Left ventricle myocardium inferior (tissue), 1 donor: Measurements from ENCODE around the gene ZNF10. TPM values are rescaled to one million over a fixed set of nuclear protein-coding genes. Genes with fewer than 3 reads are reported as not detected.

Source experiments
- DNase-seq: peaks from one replicate; pipeline ENCODE4 v3.0.0-alpha.2; 2020
- H3K27ac ChIP-seq: fragments of 200-600 bp; replicated peaks from 2 replicates; pipeline ENCODE4 v1.8.0; 2021
- H3K27me3 ChIP-seq: fragments of 200-600 bp; 2 replicates; pipeline ENCODE4 v1.8.0; 2021; ENCODE audit warnings: low read depth
- H3K36me3 ChIP-seq: fragments of 200-600 bp; 2 replicates; pipeline ENCODE4 v1.8.0; 2021
- H3K4me1 ChIP-seq: fragments of 200-600 bp; 2 replicates; pipeline ENCODE4 v1.8.0; 2021
- H3K4me3 ChIP-seq: fragments of 200-600 bp; 2 replicates; pipeline ENCODE4 v1.8.0; 2021; ENCODE audit warnings: mild to moderate bottlenecking, moderate library complexity
- H3K9me3 ChIP-seq: fragments of 200-600 bp; replicated peaks from 2 replicates; pipeline ENCODE4 v1.8.0; 2021
- intact Hi-C: fragments of 100-400 bp; cut with micrococcal nuclease; formaldehyde crosslinking; loops from one replicate; pipeline ENCODE4 v1.11.0; 2022
- total RNA-seq: library from RNA; stranded (reverse); fragmentation: NEBNext Ultra II Directional; extraction: Animal tissue kit (Norgen Biotek cat#: 25700); gene quantifications from one replicate; pipeline ENCODE4 v1.2.1, GENCODE V29; 2021
- TF ChIP-seq, protein P1 (sequence below): fragments of 200-600 bp; IDR thresholded peaks from 2 replicates; pipeline ENCODE4 v1.8.0; 2021; ENCODE audit warnings: antibody characterized with exemption, mild to moderate bottlenecking, borderline replicate concordance
- donor health status: DM: no; HTN: yes; CAD: no; lungs with severe emphysema.

The ZNF10 gene
- total RNA-seq, 1 donor from 2014 or later = 5.6 TPM

DNA sequence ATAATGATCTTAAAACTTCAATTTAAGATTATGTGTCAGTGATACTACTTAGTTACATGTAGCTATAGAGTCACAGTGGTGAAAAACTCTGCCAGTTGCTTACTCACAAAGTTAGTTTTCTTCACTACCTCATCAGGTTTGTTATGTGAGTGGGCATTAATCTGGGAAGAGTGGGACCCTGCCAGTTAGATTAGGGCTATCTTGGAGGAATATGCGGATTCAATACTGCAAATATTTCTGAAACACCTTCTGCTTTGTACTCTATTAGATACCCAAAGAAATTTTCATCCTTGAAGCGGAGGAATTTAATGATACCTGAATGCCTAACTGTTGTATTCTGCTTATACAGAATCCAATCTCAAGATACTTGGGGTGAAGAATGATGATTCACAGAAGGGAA, 76.0 kb downstream of the ZNF10 start:
- Histone ChIP-seq H3K9me3 (peaks cover 100% of the 10 kb centered on the region), H3K4me1 (no peaks in the 10 kb centered on the region), H3K36me3 (peaks cover 99% of the 10 kb centered on the region), H3K27ac (no peak overlapping the region), H3K4me3 (no peak overlapping the region), H3K27me3 (no peaks in the 10 kb centered on the region)
- intact Hi-C loops = no loop called here
- no peak for DNase-seq
- TF ChIP-seq, protein P1, sequence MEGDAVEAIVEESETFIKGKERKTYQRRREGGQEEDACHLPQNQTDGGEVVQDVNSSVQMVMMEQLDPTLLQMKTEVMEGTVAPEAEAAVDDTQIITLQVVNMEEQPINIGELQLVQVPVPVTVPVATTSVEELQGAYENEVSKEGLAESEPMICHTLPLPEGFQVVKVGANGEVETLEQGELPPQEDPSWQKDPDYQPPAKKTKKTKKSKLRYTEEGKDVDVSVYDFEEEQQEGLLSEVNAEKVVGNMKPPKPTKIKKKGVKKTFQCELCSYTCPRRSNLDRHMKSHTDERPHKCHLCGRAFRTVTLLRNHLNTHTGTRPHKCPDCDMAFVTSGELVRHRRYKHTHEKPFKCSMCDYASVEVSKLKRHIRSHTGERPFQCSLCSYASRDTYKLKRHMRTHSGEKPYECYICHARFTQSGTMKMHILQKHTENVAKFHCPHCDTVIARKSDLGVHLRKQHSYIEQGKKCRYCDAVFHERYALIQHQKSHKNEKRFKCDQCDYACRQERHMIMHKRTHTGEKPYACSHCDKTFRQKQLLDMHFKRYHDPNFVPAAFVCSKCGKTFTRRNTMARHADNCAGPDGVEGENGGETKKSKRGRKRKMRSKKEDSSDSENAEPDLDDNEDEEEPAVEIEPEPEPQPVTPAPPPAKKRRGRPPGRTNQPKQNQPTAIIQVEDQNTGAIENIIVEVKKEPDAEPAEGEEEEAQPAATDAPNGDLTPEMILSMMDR = no peak

Other genes starting within 250 kb of the ZNF10 start
- 14.4 TPM for gene CHFR, start 243.0 kb upstream of the ZNF10 start, total RNA-seq
- 12.9 TPM for gene ZNF605, start 174.3 kb upstream of the ZNF10 start, total RNA-seq
- 3.1 TPM for gene ZNF26, start 144.3 kb upstream of the ZNF10 start, total RNA-seq
- 18.7 TPM for gene ZNF84, start 93.1 kb upstream of the ZNF10 start, total RNA-seq
- 6.7 TPM for gene ZNF140, start 49.7 kb upstream of the ZNF10 start, total RNA-seq
- gene ZNF891, start 353 bp upstream of the ZNF10 start, total RNA-seq = 1.1 TPM
- gene ZNF268, start 50.9 kb downstream of the ZNF10 start, total RNA-seq = 8.2 TPM
- gene ANHX, start 105.2 kb downstream of the ZNF10 start, total RNA-seq = not detected